Inflammatory macrophage treated with lipopolysaccharide for 4 hours (primary cell): Measurements from ENCODE around the gene CSNK1G2.
"Not testable (repeated sequence)": the region's sequence is repeated elsewhere in the genome, so short reads cannot be mapped to it uniquely, and the experiment has no call there.

Source experiments
- DNase-seq: peaks from one replicate; pipeline ENCODE4 v3.0.0-alpha.2; 2020

CSNK1G2 gene

DNA sequence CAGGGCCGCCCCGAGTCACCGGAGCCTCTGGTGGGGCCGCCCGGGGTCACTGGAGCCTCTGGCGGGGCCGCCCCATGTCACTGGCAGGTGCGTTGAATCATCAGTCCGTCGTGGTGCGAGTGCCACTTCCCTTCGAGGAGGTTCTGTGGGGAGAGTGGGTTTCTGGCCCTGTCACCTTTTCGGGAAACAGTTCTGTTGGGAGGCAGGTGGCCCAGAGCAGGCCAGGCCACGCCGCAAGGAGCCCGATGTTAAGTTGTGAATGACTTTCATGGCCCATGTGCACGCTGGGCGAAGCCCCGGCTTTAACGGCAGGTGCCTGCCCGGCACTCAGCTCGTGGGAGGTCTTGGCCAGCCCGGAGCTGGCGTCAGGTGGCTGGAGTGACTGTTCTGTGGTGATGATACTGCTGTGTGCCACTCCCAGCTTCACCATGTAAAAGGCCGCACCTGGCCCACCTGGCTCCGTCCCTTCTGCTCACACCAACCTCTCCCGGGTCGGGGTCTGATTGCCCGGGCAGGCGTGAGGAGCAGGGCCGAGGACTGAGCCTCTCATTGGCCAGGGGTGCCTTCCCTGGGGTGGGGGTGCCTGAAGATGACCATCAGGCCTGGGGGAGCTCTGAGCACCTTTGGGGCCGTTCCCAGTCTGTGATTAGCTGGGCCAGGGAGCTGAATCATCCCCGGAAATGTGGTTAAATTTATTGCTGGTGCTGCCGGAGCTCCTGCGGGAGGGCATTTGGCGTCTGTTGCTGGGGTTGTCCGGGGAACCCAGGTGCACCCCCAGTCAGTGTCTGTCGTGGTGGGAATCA is 29.2 kb downstream of the CSNK1G2 start:
- no peak for DNase-seq

DNA sequence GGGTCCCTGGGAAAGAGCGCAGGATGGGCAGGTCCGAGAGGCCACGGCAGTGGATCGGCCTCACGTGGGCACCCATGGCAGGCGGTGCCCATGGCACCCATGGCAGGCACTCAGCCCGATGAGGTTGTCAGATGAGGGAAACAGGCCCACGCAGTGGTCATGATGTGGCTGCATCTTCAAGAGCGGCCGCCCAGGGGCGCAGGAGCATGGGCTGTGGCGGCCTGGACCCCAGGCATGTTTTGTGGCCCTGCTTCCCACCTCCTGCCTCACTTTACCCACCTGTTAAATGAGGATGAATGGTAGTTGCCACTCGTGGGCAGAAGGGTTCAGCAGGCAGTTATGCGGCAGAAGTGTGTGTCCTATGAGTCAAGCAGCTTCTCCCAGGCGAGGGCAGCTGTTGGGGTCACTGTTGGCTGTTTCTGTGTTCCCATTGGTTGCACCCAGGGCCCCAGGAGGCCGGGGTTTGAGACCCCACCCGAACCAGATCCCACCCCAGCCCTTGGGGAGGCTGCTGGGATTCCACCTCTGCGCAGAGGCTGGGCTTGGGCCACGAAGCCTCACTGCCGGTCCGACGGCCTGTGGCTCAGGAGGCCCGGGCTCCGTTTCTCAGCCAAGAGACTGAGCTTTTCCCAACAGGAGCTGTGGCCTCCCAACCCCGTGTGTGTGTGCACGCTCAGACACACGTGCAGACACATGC is 30.0 kb downstream of the CSNK1G2 start:
- DNase-seq, result no peak

DNA sequence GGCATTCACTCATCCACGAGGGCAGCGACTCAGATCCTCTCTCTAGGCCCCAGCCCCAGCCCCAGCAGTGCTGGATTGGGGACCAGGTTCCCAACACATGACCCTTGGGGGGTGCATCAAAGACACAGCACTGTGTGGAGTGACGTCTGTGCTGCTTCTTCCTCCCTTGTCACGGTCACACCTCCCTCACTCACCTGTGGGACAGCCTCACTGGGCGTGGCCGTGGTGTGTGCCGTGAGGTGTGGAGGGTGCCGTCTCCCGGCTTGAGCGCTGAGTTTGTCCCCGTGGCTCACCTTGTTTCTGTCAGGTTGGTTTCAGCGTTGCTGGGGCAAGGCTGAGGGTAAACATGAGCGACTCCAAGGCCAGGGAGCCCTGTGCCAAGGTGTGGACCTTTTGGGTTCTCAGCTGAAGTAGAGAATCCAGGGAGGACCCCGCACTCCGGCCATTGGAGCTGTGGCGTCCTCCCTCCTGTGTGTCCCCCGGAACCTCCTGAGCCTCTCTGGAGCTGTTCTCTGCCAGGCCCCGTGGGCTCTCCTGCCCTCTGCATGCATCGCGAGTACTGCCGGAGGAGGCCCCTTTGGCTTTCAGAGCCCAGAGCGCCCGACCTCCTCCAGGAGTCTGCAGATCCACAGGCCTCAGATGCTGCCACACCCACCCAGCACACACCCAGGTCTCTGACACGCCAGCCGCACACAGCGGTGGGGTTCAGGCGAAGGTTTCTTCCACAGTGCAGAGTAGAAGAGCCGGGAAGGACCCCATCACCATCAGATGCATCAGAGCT is 33.6 kb downstream of the CSNK1G2 start:
- no peak for DNase-seq

DNA sequence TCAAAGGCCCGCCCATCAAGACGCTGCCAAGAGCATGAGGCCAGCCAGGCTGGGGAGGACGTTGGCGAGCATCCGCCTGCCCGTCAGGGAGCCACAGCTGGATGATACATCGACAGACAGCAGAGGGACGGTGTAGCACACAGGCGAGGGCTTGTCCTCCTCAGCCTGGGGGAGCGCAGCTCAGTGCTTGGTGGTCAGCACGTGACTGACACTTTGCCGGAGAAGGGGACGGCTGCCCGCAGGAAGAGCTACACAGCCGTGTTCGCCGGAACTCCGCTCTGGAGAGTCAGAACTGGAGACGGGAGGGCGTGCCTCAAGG is 34.1 kb downstream of the CSNK1G2 start:
- no peak for DNase-seq

DNA sequence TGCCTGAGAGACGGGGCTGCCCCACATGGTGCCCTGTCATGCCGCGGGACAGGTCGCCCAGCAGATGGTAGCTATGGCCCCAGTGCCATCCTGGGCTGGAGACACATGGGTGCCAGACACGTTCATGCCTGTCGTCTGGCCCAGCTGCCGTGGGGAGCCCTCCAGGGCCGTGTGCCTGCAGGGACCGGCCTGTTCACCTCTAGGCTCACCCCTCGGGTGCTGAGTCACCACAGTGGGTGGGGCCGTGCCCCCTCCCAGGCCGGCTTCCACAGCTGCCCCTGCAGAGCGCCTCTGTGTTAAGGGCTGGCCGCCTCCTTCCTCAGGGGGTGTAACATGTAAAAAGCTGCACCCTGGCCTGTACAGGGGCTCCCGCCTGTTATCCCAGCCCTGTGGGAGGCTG is 36.1 kb downstream of the CSNK1G2 start:
- no peak for DNase-seq

DNA sequence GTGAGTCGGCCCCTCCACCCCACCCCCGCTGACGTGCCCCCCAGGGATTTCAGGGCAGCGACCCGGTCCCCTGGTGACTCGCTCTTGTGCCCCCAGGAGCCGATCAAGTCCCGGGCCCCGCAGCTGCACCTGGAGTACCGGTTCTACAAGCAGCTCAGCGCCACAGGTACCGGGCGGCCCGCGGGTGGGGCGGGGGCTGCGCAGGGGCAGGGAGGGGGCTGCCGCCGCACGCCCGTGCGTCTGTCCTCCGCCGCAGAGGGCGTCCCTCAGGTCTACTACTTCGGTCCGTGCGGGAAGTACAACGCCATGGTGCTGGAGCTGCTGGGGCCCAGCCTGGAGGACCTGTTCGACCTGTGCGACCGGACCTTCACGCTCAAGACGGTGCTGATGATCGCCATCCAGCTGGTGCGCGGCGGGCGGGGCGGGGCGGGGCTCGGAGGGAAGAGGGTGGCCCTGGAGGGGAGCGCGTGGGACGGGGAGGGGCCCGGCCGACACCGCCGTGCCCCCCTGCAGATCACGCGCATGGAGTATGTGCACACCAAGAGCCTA is 37.4 kb downstream of the CSNK1G2 start:
- DNase-seq, result no peak

DNA sequence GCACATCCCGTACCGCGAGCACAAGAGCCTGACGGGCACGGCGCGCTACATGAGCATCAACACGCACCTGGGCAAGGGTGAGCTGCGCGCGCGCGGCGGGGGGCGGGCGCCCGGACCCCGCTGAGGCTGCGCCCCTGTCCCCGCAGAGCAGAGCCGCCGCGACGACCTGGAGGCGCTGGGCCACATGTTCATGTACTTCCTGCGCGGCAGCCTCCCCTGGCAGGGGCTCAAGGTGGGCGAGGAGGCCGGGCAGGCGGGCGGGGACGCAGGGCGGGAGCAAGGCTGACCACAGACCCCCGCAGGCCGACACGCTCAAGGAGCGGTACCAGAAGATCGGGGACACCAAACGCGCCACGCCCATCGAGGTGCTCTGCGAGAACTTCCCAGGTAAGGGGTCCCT is 38.0 kb downstream of the CSNK1G2 start:
- DNase-seq, result no peak

DNA sequence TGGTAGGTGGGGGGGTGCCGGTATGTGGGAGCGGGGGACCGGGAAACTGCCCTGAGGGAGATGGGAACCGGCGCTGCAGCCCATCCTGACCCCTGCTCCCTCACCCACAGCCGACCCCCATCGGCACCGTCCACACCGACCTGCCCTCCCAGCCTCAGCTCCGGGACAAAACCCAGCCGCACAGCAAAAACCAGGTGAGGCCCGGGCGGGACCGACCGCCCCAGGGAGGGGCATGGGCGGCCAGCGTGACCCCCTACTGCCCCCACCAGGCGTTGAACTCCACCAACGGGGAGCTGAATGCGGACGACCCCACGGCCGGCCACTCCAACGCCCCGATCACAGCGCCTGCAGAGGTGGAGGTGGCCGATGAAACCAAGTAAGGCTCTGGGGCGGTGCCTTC is 38.7 kb downstream of the CSNK1G2 start:
- no peak for DNase-seq

DNA sequence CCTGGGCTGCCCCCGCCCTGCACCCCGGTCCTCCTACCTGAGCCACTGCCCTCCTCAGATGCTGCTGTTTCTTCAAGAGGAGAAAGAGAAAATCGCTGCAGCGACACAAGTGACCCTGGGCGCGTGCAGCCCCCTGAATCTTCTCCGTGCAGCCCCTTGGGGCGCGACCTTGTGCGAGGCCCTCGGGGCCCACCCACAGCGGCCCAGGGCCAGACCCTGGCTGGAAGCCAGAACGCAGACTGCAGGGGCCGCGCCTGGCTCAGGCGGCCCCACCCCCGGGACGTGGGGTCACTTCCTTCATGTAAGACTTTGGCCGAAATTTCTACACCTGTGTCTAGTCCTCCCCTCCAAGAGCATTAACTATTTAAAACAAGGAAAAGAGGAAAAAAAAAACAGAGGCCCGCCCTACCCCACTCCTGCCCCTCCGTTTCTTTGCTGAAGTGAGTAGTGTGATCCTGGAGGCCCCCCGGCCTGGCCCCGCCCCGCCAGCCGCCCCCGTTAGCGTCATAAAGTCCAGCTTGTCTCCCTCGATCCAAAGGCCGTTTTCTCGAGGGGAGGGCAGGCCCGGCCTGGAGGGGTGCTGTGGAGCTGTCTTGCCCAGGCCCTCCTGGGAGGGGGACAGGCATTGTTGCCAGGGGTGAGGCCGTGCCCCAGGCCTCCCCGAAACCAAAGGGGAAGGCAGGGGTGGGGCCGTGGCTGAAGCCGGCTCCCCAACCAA is 39.3 kb downstream of the CSNK1G2 start:
- no peak for DNase-seq

DNA sequence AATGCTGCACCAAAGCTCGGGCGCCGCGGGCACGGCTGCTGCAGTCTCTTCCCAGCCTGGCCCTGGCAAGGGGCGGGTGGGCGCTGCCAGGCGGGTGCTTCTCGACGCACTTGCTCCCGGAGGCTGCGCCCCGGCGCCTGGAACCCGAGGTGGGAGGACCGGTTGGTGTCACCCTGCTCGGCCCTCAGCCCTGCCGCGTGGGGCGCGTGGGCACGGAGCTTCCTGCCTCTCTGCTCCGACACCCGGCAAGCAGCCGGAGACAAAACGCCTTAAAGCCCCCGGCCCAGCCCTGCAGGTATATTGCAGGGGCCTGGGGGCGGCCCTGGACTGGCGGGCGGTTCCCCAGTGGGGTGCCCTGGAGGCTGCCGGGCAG is 39.8 kb downstream of the CSNK1G2 start:
- DNase-seq, result no peak

DNA sequence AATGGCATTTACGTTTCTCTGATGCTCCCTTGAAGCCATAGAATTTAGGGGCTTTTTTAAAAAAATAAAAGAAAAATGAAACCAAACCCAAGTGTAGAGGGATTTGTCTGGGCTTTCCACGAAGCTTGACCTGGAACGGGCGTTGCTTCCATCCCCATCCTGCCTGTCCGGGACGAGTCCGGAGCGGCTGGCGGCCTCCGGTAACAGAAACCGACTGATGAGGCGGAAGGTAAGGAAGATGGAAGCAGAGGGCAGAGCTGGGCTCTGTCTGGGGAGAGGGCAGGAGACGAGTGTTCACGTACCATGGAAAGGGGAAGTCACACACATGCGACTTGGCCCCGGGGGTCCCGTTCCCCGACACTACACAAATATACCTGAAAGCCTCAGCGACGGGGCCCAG is 40.3 kb downstream of the CSNK1G2 start:
- DNase-seq, result no peak

DNA sequence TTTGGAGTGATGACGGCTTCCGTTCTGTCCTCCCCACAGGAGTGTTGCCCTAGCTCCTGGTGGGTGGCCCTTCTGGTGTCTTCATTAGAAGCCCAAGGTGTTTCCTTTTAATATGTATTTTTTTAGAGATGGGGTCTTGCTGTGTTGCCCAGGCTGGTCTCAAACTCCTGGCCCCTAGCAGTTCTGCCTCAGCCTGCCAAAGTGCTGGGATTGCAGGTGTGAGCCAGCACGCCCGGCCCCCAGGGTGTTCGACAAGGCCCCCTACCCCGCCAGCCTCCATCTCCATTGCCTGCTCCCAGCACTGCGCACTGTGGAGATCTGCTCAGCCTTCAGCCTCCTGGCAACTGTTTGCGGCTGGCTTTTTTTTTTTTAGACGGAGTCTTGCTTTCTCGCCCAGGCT is 43.4 kb downstream of the CSNK1G2 start:
- no peak for DNase-seq

DNA sequence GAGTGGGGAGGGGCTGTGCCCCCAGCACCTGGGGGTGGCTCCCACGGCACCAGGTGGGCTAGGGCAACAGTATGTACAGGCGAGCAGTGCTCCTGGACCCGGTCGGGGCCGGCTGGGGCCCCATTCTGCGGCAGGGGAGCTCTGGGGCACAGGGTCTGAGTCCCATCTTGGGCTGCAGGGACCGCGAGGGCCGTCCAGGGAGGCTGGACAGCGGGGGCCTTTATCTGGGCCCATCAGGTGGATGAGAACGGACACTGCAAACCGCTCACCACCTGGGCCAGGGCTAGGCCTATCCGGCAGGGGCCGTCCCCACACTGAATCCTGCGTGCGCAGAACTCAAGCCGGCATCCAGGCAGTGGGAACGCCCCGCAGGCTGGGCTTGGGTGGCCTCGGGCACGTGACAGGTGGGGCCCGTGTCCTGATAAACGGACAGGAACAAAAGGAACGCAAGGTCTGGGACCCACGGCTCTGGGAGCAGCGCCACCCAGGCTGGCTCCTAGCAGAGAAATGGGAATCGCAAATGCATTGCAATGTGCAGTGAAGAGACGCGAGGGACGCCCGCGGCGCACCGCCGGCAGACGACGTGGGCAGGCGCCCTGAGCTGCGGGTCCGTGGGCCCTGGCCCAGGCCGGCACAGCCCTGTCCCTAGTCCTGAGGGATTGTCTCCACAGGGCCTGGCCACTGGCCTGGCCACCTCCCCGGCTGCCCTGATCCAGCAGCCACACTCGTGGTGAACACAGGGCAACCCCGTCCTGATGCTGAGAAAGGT is 44.8 kb downstream of the CSNK1G2 start:
- DNase-seq, result no peak

DNA sequence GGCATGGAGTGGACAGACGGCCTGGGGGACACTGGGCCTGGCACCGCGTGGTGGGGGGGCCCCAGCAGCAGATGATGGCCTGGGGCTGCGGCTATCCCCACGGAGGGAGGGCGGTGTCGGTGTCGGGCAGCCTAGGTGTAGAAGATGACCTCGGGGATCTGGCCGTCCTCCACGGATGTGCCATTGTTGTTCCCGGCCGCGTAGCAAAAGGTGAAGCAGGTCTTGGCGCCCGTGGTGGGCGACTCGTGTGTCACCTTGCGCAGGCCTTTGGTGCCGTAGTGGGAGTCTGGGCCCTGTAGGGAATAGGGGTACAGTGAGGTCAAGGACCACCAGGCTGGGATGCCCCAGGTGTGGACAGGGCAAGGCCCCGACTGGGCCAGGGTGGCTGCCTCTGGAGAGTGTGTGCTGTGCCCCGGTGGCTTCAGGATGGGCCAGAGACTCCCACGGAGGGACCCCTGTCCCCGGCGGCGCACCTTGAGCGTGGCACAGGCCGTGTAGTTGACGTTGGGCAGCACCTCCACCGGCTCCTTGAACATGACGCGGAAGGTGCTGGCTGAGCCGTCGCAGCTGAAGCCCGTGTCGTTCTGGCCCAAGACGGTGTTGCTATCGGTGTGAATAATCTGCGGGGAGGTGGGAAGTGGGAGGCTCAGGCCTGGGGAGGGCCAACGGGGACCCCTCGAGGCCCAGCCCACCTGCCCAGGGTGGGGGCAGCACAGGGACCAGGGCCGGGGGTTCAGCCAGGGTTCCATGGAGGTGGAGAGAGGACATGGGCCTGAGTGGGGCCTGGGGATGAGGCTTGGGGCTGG is 45.6 kb downstream of the CSNK1G2 start:
- DNase-seq, result no peak

DNA sequence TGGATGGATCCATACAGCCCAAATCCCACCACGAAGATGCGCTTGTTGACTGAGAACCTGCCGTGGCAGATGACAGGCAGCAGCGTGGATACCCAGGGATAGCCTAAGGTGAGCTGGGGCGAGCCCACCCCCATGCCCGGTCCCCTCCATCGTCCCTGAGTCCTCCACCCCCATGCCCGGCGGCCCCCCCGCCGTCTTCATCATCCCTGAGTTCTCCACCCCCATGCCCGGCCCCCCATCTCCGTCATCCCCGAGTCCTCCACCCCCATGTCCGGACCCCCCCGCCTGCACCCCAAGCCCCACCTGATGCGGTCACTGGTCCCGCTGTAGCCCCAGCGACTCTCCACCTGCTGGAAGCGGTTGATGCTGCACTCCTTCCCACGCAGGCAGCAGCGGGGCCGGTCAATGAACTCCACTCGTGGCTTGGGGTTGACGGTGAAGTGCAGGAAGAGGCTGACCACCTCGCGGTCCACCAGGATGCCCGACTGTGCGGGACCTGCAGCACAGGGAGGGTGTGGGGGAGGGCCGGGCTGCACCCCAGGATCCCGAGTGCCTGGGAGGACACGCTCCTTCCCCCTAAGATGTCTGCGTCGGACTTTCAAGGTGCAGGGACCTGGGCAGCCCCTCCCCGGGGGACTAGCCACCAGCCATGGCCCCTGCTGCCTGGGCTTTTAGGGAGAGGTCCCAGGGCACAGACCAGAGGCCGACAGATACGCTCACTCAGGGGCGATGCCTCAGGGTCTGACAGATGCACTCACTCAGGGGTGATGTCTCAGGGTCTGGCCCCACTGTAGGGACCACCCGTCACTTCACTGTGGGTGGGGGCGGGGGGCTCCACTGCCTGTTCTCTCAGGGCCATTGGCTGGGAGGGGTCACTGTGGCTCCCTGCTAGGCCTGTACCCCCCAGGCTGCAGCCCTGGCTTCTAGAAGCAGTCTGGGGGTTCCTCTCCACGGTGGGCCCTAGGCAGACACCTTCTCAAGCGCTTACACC is 46.5 kb downstream of the CSNK1G2 start:
- DNase-seq, result no peak

DNA sequence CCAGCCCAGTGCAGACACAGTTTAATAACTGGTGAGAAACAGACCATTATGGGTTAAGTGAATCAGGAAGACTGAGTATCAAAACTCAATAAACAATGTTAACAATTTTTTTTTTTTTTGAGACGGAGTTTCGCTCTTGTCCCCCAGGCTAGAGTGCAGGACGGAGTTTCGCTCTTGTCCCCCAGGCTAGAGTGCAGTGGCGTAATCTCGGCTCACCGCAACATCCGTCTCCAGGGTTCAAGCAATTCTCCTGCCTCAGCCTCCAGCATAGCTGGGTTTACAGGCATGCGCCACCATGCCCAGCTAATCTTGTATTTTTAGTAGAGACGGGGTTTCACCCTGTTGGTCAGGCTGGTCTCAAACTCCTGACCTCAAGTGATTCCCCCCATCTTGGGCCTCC is 47.5 kb downstream of the CSNK1G2 start:
- DNase-seq, result not testable (repeated sequence)

DNA sequence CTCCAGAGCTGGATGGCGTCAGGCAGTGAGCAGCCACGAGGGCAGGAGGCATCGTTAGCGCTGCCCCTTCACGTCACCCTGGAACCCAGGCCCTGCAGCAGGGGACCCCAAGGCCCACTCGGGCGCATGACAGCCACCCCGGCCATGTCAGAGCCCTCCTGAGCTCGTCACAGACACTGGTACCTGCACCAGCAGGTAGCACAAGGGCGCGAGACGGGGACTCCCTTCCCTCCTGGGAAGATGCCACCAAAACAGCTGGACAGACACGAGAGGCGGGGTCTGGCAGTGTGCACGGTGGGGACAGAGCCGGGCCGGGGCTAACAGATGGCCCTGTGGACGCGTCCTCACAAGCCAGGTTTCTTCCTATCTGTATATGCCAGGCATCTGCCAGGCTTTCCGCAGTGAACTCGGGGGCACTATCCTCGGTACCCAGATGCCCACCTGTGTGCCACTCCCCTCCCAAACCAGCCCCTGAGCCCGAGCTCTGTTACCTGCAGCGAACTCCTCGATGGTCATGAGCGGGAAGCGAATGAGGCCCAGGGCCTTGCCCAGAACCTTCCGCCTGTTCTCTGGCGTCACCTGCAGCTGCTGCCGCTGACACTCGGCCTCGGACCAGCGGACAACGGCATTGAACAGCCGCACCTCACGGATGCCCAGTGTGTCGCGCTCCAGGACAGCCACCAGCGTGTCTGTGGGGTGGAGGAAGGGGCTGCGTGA is 48.7 kb downstream of the CSNK1G2 start:
- no peak for DNase-seq

DNA sequence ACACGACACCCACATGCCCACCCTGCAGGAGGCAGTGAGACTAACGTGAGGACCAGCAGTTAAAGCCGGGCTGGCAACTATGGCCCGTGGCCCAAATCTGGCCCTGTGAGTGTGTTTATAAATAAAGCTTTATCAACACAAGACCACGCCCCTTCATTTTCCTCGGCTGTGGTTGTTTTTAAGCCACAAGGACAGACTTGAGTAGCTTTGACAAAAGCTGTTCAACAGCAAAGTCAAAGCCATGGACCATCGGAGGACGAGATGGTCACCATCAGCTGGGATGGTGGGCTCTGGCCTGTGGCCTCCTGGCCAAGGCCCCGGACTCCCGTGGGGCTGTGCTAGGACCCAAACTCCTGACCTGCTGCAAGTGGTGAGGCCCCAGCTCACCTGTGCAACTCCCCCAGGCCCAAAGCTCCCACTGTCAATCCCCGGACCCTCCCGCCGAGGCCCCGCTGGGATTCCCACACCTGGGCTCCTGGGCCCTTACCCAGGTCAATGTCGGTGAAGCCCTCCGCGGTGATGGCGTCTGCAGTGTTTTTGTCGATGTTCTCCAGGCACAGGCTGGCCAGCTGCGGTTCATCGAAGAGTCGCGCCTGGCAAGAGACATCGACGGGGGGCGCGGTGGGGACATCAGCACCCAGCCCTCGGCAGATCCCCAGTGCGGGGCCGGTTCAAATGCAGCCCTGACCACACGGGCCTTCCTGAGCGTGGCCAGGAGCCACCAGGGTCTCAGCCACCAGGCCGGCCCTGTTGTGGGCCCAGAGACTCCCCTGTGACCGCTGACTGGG is 49.5 kb downstream of the CSNK1G2 start:
- DNase-seq, result no peak
